ENCODE measurements around the gene CLEC2D. TPM values are rescaled to one million over a fixed set of nuclear protein-coding genes. Genes with fewer than 3 reads are reported as not detected.

CLEC2D gene
- total and polyA plus RNA-seq, 10 of the 15 experiments (the other 5 are each of a cell fraction or from before 2014, with no cell fraction given) = 4.6 to 29.8 (median 16.0) TPM

GRCh38 chr12:9626821-9627220 lies 42.7 kb upstream of the CLEC2D start (continued):
- TF ChIP-seq ZBTB40 (IDR thresholded peaks at IDR 0.05; ENCODE audit: borderline replicate concordance) = no peak
- TF ChIP-seq JUNB (IDR thresholded peaks at IDR 0.05) = no peak
- no peak for TF ChIP-seq MLLT1 (IDR thresholded peaks at IDR 0.05)
- no peak for TF ChIP-seq PAX8 (IDR thresholded peaks at IDR 0.05)
- TF ChIP-seq CHD2 (IDR thresholded peaks at IDR 0.05; ENCODE audit: borderline replicate concordance, low read depth, low read length) = no peak

- ChIA-PET CTCF (interaction anchor here (0.9 to 11.5 kb wide), 13 partner anchors 15 to 302 kb away, joined by 3 to 159 read pairs (median 6); partner anchors contain the start of gene CLEC2D), RAD21 (ENCODE audit: unreplicated experiment) (interaction anchor here (1.1 to 3.2 kb wide), 3 partner anchors 76 to 303 kb away, joined by 3 to 32 read pairs (median 3); no protein-coding TSS in a partner anchor), SMC1A (ENCODE audit: uncharacterized antibody, unreplicated experiment) (interaction anchor here (1.5 to 11.3 kb wide), 4 partner anchors 77 to 167 kb away, joined by 3 to 100 read pairs (median 10); no protein-coding TSS in a partner anchor), POLR2A (no interaction called here)
- no peaks in the 10 kb centered on the region; the same call in 1 of the 2 replicates for H3K79me2 ChIP-seq (ENCODE audit: control insufficient read depth, insufficient read depth, low read length)
- WGBS (ENCODE audit: insufficient coverage, insufficient replicate concordance, low lambda C conversion rate, missing lambda C conversion rate) = 93% methylated on average over 13 of the region's 13 CpGs
- H3K9ac ChIP-seq (ENCODE audit: control insufficient read depth, insufficient read depth, low read length) = no peak overlapping the region
- H3K9me3 ChIP-seq (replicated peaks; ENCODE audit: control insufficient read depth, insufficient read depth, low read length) = no peaks in the 10 kb centered on the region
- H3K27me3 ChIP-seq (replicated peaks in 1 of 2; ENCODE audit: control insufficient read depth in 2 of 2, insufficient read depth in 2 of 2, low read length in 1 of 2) = no peaks in the 10 kb centered on the region
- no peaks in the 10 kb centered on the region for H4K20me1 ChIP-seq (ENCODE audit: control insufficient read depth, insufficient read depth)
- no peak overlapping the region for H2AFZ ChIP-seq (ENCODE audit: control insufficient read depth, low read depth, low read length)
- intact Hi-C loops (cut with micrococcal nuclease; ENCODE audit: unreplicated experiment) (loop anchor here (5.0 kb wide), 1 partner anchor 165 kb away; no protein-coding TSS in a partner anchor), in situ Hi-C loops (cut with MboI) (no loop called here)
- ATAC-seq = no peak
- H3K36me3 ChIP-seq (ENCODE audit: control insufficient read depth in 2 of 2, insufficient read depth in 2 of 2, low read length in 1 of 2) = no peaks in the 10 kb centered on the region
- no peak overlapping the region for H3K4me3 ChIP-seq
- H3K4me2 ChIP-seq (ENCODE audit: control insufficient read depth, insufficient read depth) = no peak overlapping the region
- FAIRE-seq = no peak
- DNase-seq (ENCODE audit: low read depth, low spot score) = no peak
- no TSS peak for BruUV-seq (replicated peaks)
- H3K27ac ChIP-seq (ENCODE audit: control insufficient read depth, insufficient read depth) = no peak overlapping the region
- H3K4me1 ChIP-seq (ENCODE audit: control insufficient read depth, insufficient read depth, low read length) = peaks cover 12% of the 10 kb centered on the region; the same call in 1 of the 2 replicates
- TF ChIP-seq TCF3 (IDR thresholded peaks at IDR 0.05; ENCODE audit: borderline replicate concordance, insufficient read depth, low read depth, low read length) = no peak
- TF ChIP-seq MAX (IDR thresholded peaks at IDR 0.05; ENCODE audit: low read depth, low read length) = no peak
- TF ChIP-seq DPF2 (IDR thresholded peaks at IDR 0.05) = no peak
- no peak for TF ChIP-seq SRF (IDR thresholded peaks at IDR 0.05; ENCODE audit: low read depth in 2 of 2, low read length in 2 of 2)
- no peak for TF ChIP-seq ZBTB4 (CRISPR knock-in tag; IDR thresholded peaks at IDR 0.05)
- TF ChIP-seq CBFB (IDR thresholded peaks at IDR 0.05; ENCODE audit: low read depth) = no peak
These were observed 36.7 kb upstream of the CLEC2D start for GRCh38 chr12:9632766-9633165.

Measured in GM12878 (cell line).